Measurements from ENCODE around the gene DGKI. TPM values are rescaled to one million over a fixed set of nuclear protein-coding genes. Genes with fewer than 3 reads are reported as not detected.

The DGKI gene
- total and polyA plus RNA-seq, 2 of the 13 experiments (the other 11 are each of a cell fraction or from before 2014, with no cell fraction given) = 0.09 to 0.17 TPM

- H3K27me3 ChIP-seq (ENCODE audit: control insufficient read depth in 1 of 2, insufficient read depth in 2 of 2, low read length in 2 of 2) = no peaks in the 10 kb centered on the region
- BruUV-seq (replicated peaks) = no TSS peak
- H3K9ac ChIP-seq (ENCODE audit: insufficient read depth, low read depth, low read length) = no peak overlapping the region
- no peaks in the 10 kb centered on the region; the same call in 1 of the 2 replicates for H4K20me1 ChIP-seq (ENCODE audit: insufficient read depth, low read length)
- H2AFZ ChIP-seq (ENCODE audit: low read length) = no peak overlapping the region
- H3K4me3 ChIP-seq (replicated peaks in 1 of 3; ENCODE audit: insufficient read depth in 1 of 3, low read depth in 2 of 3, low read length in 3 of 3) = no peak overlapping the region
- H3K4me1 ChIP-seq (ENCODE audit: insufficient read depth, low read length) = peaks cover 62% of the 10 kb centered on the region
- FAIRE-seq (no peak), DNase-seq (ENCODE audit: low spot score) (peak; percentile 71), ATAC-seq (peak; percentile 9; the same call in 1 of the 3 replicates)
- 88% methylated on average over 4 of the region's 4 CpGs for WGBS (ENCODE audit: low lambda C conversion rate)
- H3K79me2 ChIP-seq (ENCODE audit: insufficient read depth, low read length) = peaks cover 14% of the 10 kb centered on the region
- CTCF ChIA-PET (ENCODE audit: low intra/inter-chr PET ratio, low total read pairs) = no interaction called here
- peaks cover 20 to 72% of the 10 kb centered on the region in 2 experiments for H3K36me3 ChIP-seq (replicated peaks in 1 of 2; ENCODE audit: control insufficient read depth in 1 of 2, insufficient read depth in 2 of 2, low read length in 2 of 2)
- H3K4me2 ChIP-seq (ENCODE audit: low read depth, low read length) = no peak overlapping the region
- intact Hi-C loops (cut with micrococcal nuclease; ENCODE audit: unreplicated experiment) (loop anchor here (1.0 to 10.0 kb wide), 2 partner anchors 44 to 844 kb away; no protein-coding TSS in a partner anchor), in situ Hi-C loops (cut with HindIII; ENCODE audit: extremely low pct_ligation_motif_present, low pct_unique_long_range_greater_than_20kb) (no loop called here)
- POLR2A ChIA-PET = no interaction called here
- no peaks in the 10 kb centered on the region for H3K9me3 ChIP-seq (ENCODE audit: low read length)
- peak overlapping the region; percentile 45 for H3K27ac ChIP-seq (ENCODE audit: extremely low read length, insufficient read depth, low read length)
- no peak for TF ChIP-seq ZNF552 (CRISPR knock-in tag; IDR thresholded peaks at IDR 0.05; ENCODE audit: borderline replicate concordance)
- 0 out of 2 replicates have a peak, but pooled peaks have one; percentile 54 for TF ChIP-seq GATAD2A (CRISPR knock-in tag; IDR thresholded peaks at IDR 0.05)
- peak; percentile 97 for TF ChIP-seq ELF3 (CRISPR knock-in tag; IDR thresholded peaks at IDR 0.05)
- peak; percentile 83 for TF ChIP-seq ARID5B (CRISPR knock-in tag; IDR thresholded peaks at IDR 0.05)
- peak; percentile 36; the same call in 1 of the 2 replicates for TF ChIP-seq ZNF644 (CRISPR knock-in tag; IDR thresholded peaks at IDR 0.05; ENCODE audit: low read depth)
- TF ChIP-seq SUZ12 (IDR thresholded peaks at IDR 0.05; ENCODE audit: low read depth, low read length) = no peak
- TF ChIP-seq ARID3A (IDR thresholded peaks at IDR 0.05; ENCODE audit: low read depth, low read length) = peak; percentile 49; the same call in 1 of the 2 replicates
- no peak for TF ChIP-seq ZNF510 (CRISPR knock-in tag; IDR thresholded peaks at IDR 0.05; ENCODE audit: low read depth)
- no peak for TF ChIP-seq HNRNPLL (IDR thresholded peaks at IDR 0.05; ENCODE audit: low read depth, low read length, poor library complexity, severe bottlenecking)
- TF ChIP-seq ZZZ3 (CRISPR knock-in tag; IDR thresholded peaks at IDR 0.05; ENCODE audit: borderline replicate concordance) = no peak
- TF ChIP-seq PCBP1 (IDR thresholded peaks at IDR 0.05; ENCODE audit: borderline replicate concordance, low read depth, low read length) = no peak
- TF ChIP-seq PHF21A (CRISPR knock-in tag; IDR thresholded peaks at IDR 0.05) = peak; percentile 33; the same call in 1 of the 2 replicates
- TF ChIP-seq ZMAT3 (CRISPR knock-in tag; conservative IDR thresholded peaks at IDR 0.05) = no peak
- peak; percentile 62 for TF ChIP-seq PAXIP1 (CRISPR knock-in tag; conservative IDR thresholded peaks at IDR 0.05)
Measured at GRCh38 chr7:137891016-137891655, 44.4 kb upstream of the DGKI start.
